Coronary artery (tissue), 2 donors: Measurements from ENCODE around the gene FRMD5.

Experiments used
- DNase-seq: peaks from one replicate; pipeline ENCODE4 v3.0.0-alpha.2; 2017; ENCODE audit warnings: low spot score
- H3K27ac ChIP-seq, 2 donors: fragments of 200-600 bp; sonication (generic); one replicate each; pipeline ENCODE4 v1.5.1; 2016 to 2019
- H3K4me3 ChIP-seq: fragments of 200-600 bp; sonication (generic); 2 replicates; pipeline ENCODE4 v1.5.1; 2016; ENCODE audit warnings: mild to moderate bottlenecking, moderate library complexity
- TF ChIP-seq, protein P1 (sequence below): fragments of 200-600 bp; sonication (generic); IDR thresholded peaks from one replicate; pipeline ENCODE4 v1.5.1; 2019; ENCODE audit warnings: antibody characterized with exemption

FRMD5 gene

DNA sequence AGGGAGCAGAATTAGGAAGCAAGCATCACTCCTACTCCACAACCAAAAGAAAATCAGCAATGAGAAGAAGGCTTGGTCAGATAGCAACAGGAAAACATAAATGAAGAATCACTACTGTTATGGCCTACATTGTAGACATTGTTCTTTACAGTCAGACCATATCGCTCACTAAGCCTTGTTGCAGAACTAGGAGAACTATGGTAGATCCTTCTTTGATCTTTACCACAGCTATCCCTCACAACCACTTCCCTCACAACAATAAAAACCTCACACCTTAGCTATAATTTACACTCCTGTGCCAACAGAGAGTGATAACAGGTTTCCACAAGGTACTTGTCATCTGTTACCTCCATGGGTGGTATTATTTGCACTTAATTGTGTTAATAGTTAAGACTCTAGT lies 241.7 kb downstream of the FRMD5 start:
- DNase-seq, result no peak

DNA sequence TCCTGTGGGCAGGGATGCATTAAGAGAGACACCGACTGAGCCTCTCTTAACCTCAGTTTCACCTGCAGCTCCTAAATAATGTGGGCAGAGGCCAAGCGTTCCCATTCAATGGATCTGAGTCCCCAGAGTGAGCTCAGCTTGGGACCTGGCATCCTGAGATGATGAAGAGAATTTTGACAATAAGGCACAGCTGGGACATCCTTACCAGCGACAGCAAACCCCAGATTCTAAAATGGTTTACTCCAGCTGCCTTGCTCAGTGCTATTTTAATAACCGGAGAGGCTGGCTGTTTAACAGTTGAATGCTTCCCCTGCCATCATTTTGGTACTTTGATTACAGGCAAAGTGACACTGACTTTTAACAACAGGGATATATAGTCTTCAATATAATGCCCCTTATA lies 244.5 kb downstream of the FRMD5 start:
- DNase-seq, result no peak
- Histone ChIP-seq H3K27ac (no peak overlapping the region), H3K4me3 (no peak overlapping the region)
- TF ChIP-seq, protein P1, sequence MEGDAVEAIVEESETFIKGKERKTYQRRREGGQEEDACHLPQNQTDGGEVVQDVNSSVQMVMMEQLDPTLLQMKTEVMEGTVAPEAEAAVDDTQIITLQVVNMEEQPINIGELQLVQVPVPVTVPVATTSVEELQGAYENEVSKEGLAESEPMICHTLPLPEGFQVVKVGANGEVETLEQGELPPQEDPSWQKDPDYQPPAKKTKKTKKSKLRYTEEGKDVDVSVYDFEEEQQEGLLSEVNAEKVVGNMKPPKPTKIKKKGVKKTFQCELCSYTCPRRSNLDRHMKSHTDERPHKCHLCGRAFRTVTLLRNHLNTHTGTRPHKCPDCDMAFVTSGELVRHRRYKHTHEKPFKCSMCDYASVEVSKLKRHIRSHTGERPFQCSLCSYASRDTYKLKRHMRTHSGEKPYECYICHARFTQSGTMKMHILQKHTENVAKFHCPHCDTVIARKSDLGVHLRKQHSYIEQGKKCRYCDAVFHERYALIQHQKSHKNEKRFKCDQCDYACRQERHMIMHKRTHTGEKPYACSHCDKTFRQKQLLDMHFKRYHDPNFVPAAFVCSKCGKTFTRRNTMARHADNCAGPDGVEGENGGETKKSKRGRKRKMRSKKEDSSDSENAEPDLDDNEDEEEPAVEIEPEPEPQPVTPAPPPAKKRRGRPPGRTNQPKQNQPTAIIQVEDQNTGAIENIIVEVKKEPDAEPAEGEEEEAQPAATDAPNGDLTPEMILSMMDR, result no peak

More for the DNA sequence above, 241.7 kb downstream of the FRMD5 start:
- no peak overlapping the region for H3K4me3 ChIP-seq
- TF ChIP-seq, protein P1, result no peak
- H3K27ac ChIP-seq, result no peak overlapping the region

DNA sequence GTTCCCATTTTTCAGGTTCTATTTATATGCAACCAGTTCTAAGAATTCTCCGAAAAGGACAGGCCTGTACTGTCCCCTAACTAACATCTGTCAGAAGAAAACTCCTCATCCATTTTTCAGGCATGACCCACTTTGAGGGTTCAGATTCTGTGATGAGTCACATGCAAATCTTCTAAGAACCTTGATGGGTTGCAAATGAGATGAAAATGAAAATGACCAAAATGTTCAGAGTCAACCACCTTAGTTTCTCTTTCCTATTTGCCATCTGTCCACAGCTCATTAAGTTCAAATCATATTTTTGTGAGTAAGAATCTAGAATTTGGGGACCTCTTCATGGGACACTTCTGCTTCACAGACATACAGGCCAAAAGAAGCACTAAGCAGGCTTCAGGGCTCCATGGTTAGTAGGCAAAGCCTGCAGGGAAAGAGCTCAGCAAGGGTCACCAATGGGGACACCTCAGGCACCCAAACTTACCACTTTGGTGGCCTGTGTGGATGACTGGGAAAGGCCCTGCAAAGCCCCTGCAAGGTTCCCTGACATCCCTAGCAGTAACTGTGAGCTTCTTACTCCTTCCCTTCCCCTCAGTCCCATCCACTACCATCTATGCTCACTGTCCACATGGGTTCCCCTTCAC lies 246.3 kb downstream of the FRMD5 start:
- TF ChIP-seq, protein P1, result no peak
- no peak for DNase-seq
- H3K27ac ChIP-seq, result no peak overlapping the region
- no peak overlapping the region for H3K4me3 ChIP-seq

DNA sequence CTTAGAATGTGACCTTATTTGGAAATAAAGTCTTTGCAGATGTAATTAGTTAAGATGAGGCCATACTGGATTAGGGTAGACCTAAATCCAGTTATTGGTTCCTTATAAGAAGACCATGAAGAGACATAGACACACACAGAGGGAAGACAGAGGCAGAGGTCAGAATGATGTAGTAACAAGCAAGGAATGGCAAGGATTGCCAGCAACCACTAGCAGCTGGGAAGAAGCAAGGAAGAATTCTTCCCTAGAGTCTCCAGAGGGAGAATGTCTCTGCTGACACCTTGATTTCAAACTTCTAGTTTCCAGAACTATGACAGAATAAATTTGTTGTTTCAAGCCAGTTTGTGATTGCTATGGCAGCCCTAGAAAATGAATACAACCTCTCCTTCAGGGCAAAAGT lies 251.6 kb downstream of the FRMD5 start:
- TF ChIP-seq, protein P1, result no peak
- no peak for DNase-seq

DNA sequence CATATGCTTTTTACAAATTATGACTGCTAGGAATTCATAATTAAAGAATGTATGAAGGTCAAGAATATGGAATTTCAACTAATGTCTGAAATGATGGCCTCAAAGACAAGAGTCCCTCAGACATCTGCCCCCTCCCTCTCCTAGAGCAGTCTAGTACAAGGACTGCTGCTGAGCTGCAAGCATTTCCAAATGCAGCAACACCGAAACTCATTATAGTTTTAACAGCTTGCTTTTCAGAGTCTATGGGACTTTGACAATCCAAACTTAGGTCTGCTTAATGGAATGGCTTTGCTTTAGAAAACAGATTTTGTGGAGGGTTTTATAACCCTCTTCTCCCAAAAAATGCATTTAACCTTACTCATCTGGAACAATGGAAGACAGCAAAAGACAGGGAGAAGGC lies 252.9 kb downstream of the FRMD5 start:
- TF ChIP-seq, protein P1, result no peak
- DNase-seq, result no peak
- Histone ChIP-seq H3K4me3 (no peak overlapping the region), H3K27ac (no peak overlapping the region)

More for the DNA sequence above, 251.6 kb downstream of the FRMD5 start:
- H3K27ac ChIP-seq, result no peak overlapping the region
- H3K4me3 ChIP-seq, result no peak overlapping the region

DNA sequence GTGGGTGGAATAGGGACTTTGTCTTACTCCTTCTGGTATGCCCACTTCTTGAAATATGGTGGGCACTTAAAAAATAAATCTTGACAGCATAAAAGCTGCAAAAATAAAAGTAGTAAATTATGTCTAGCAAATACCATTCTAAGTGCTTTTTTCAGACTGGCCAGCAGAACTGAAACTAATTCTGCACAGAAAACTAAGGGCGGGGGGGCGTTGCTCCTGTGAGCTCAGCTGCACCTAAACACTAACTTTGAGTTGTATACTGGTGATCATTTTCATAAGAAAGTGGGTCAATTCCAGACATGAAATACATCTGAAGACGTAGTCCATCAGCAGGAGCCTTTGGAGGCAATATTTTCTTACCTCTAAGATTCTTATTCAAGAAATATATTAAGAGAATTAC lies 253.5 kb downstream of the FRMD5 start:
- DNase-seq, result no peak
- TF ChIP-seq, protein P1, result no peak
- Histone ChIP-seq H3K27ac (no peak overlapping the region), H3K4me3 (no peak overlapping the region)

DNA sequence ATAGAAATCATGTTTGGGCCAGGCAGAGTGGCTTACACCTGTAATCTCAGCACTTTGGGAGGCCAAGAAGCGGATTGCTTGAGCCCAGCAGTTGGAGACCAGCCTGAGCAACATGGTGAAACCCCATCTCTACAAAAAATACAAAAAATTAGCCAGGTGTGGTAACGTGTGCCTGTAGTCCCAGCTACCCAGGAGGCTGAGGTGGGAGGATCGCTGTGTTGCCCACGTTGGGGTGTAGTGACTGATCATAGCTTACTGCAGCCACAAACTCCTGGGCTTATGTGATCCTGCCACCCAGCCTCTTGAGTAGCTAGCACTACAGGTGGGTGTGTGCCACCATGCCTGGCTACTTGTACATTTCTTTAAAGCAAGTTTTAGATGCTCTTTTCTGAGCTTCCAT lies 254.0 kb downstream of the FRMD5 start:
- Histone ChIP-seq H3K27ac (no peak overlapping the region), H3K4me3 (no peak overlapping the region)
- DNase-seq, result no peak
- TF ChIP-seq, protein P1, result no peak
